Gastrocnemius medialis (tissue), 4 donors: ENCODE data around the gene CNGB1. TPM values are rescaled to one million over a fixed set of nuclear protein-coding genes. Genes with fewer than 3 reads are reported as not detected.

Experiments
- ATAC-seq, 2 donors: fragments of 150-250 bp; one replicate each; pipeline ENCODE4 v1.9.1; 2016
- DNase-seq, 2 donors: peaks; one replicate each; pipeline ENCODE4 v3.0.0-alpha.2; 2019
- H3K27ac ChIP-seq, 4 donors: fragments of 200-600 bp; sonication (generic); 1 replicate in 1 of 4; 2 replicates in 3 of 4; pipeline ENCODE4 v1.5.1; 2016 to 2018; ENCODE audit warnings: mild to moderate bottlenecking in 2 of 4, moderate library complexity in 1 of 4
- H3K27me3 ChIP-seq, 3 donors: fragments of 200-600 bp; sonication (generic) in 2 of 3; 1 replicate in 1 of 3; 2 replicates in 2 of 3; pipeline versions ENCODE4 v1.5.1 to v1.6.0; 2016 to 2019; ENCODE audit warnings: mild to moderate bottlenecking in 1 of 3, moderate library complexity in 1 of 3
- H3K36me3 ChIP-seq, 2 donors: fragments of 200-600 bp; sonication (generic) in 1 of 2; one replicate each; pipeline ENCODE4 v1.5.1; 2017 to 2018
- H3K4me1 ChIP-seq, 2 donors: fragments of 200-600 bp; sonication (generic) in 1 of 2; one replicate each; pipeline ENCODE4 v1.5.1; 2016 to 2017; ENCODE audit warnings: mild to moderate bottlenecking in 2 of 2
- H3K4me3 ChIP-seq, 4 donors: fragments of 200-600 bp; sonication (generic) in 3 of 4; 1 replicate in 1 of 4; 2 replicates in 3 of 4; pipeline ENCODE4 v1.5.1; 2016 to 2019; ENCODE audit warnings: mild to moderate bottlenecking in 2 of 4
- H3K9me3 ChIP-seq, 3 donors: fragments of 200-600 bp; sonication (generic) in 2 of 3; 1 replicate in 1 of 3; 2 replicates in 2 of 3; pipeline ENCODE4 v1.5.1; 2016 to 2019
- CTCF ChIP-seq, 5 experiments: fragments of 450-650 bp in 3 of 5; fragments of 200-600 bp in 2 of 5; sonication (generic) in 2 of 5; IDR thresholded peaks in 4 of 5; conservative IDR thresholded peaks in 1 of 5; 1 replicate in 4 of 5; 2 replicates in 1 of 5; pipeline ENCODE4 v1.5.1; 2016 to 2019; ENCODE audit warnings: antibody characterized with exemption in 5 of 5, mild to moderate bottlenecking in 3 of 5, moderate library complexity in 3 of 5
- POLR2A ChIP-seq, 2 donors: fragments of 450-650 bp; IDR thresholded peaks; one replicate each; pipeline ENCODE4 v1.6.1; 2017; ENCODE audit warnings: antibody characterized with exemption in 2 of 2, mild to moderate bottlenecking in 2 of 2, moderate library complexity in 2 of 2
- in situ Hi-C, 4 donors: fragments of 200-750 bp; cut with MboI; loops; one replicate each; pipeline versions ENCODE4 v1.15.0 to v1.8.0; 2017; ENCODE audit warnings: low sequenced_read_pairs in 4 of 4
- intact Hi-C: fragments of 100-400 bp; cut with DNase I; formaldehyde crosslinking; loops from one replicate; pipeline ENCODE4 v1.15.1; 2023; ENCODE audit warnings: low total_unique reads
- total RNA-seq, 4 donors: library from RNA; depleted of rRNA; stranded (reverse); fragments of >200 nt; gene quantifications; one replicate each; pipeline versions ENCODE4 v1.1.0 to v1.2.3, GENCODE V29; 2016

CNGB1 gene
- total RNA-seq, 4 donors from 2014 or later = not detected

- DNase-seq = no peak
- intact Hi-C loops = no loop called here
- TF ChIP-seq CTCF (IDR thresholded peaks at IDR 0.05 in 4 of 5, conservative IDR thresholded peaks at IDR 0.05 in 1 of 5) (no peak), POLR2A (IDR thresholded peaks at IDR 0.05) (no peak)
- no peak overlapping the region for H3K4me3 ChIP-seq
- peaks cover 0 to 10% (median 4%) of the 10 kb centered on the region in 3 donors for H3K27me3 ChIP-seq
- no peaks in the 10 kb centered on the region for H3K9me3 ChIP-seq
- H3K4me1 ChIP-seq = no peaks in the 10 kb centered on the region
- no peaks in the 10 kb centered on the region for H3K36me3 ChIP-seq
- in situ Hi-C loops = no loop called here
- ATAC-seq = no peak
- no peak overlapping the region for H3K27ac ChIP-seq
Observed at GRCh38 chr16:57939872-57940224, 31.1 kb downstream of the CNGB1 start.

- no peaks in the 10 kb centered on the region for H3K36me3 ChIP-seq
- H3K4me1 ChIP-seq = no peaks in the 10 kb centered on the region
- intact Hi-C loops = no loop called here
- no peak overlapping the region for H3K27ac ChIP-seq
- H3K4me3 ChIP-seq = no peak overlapping the region
- TF ChIP-seq POLR2A (IDR thresholded peaks at IDR 0.05) (no peak), CTCF (IDR thresholded peaks at IDR 0.05 in 4 of 5, conservative IDR thresholded peaks at IDR 0.05 in 1 of 5) (no peak)
- H3K27me3 ChIP-seq = peaks cover 0 to 10% (median 4%) of the 10 kb centered on the region in 3 donors
- H3K9me3 ChIP-seq = no peaks in the 10 kb centered on the region
- no peak for ATAC-seq
- in situ Hi-C loops = no loop called here
- DNase-seq = peak in 1 of 2 donors; percentile 17
Observed at GRCh38 chr16:57938936-57939871, 31.7 kb downstream of the CNGB1 start.

GRCh38 chr16:57938484-57938883 lies 32.4 kb downstream of the CNGB1 start:
- Histone ChIP-seq H3K36me3 (no peaks in the 10 kb centered on the region), H3K4me1 (no peaks in the 10 kb centered on the region), H3K27ac (no peak overlapping the region), H3K4me3 (no peak overlapping the region), H3K9me3 (no peaks in the 10 kb centered on the region), H3K27me3 (peaks cover 0 to 10% (median 4%) of the 10 kb centered on the region in 3 donors)
- intact Hi-C loops = no loop called here
- ATAC-seq = no peak
- DNase-seq = no peak
- in situ Hi-C loops = no loop called here
- TF ChIP-seq CTCF (IDR thresholded peaks at IDR 0.05 in 4 of 5, conservative IDR thresholded peaks at IDR 0.05 in 1 of 5) = no peak
- no peak for TF ChIP-seq POLR2A (IDR thresholded peaks at IDR 0.05)

GRCh38 chr16:57937861-57938260 lies 33.1 kb downstream of the CNGB1 start:
- no peak for TF ChIP-seq CTCF (IDR thresholded peaks at IDR 0.05 in 4 of 5, conservative IDR thresholded peaks at IDR 0.05 in 1 of 5)
- no peak for TF ChIP-seq POLR2A (IDR thresholded peaks at IDR 0.05)
- no peak for ATAC-seq

More at GRCh38 chr16:57937861-57938260, 33.1 kb downstream of the CNGB1 start:
- Histone ChIP-seq H3K36me3 (no peaks in the 10 kb centered on the region), H3K27me3 (peaks cover 0 to 10% (median 4%) of the 10 kb centered on the region in 3 donors), H3K4me3 (no peak overlapping the region), H3K9me3 (no peaks in the 10 kb centered on the region), H3K27ac (no peak overlapping the region), H3K4me1 (no peaks in the 10 kb centered on the region)
- DNase-seq = no peak
- intact Hi-C loops (no loop called here), in situ Hi-C loops (no loop called here)
